ENCODE measurements around the gene TSPAN6. TPM values are rescaled to one million over a fixed set of nuclear protein-coding genes. Genes with fewer than 3 reads are reported as not detected.
A peak's percentile ranks its signal among the peaks of the same experiment; 100 is the strongest.

The TSPAN6 gene
- total RNA-seq, 2 donors from 2014 or later: 8.0 to 10.1 TPM

DNA sequence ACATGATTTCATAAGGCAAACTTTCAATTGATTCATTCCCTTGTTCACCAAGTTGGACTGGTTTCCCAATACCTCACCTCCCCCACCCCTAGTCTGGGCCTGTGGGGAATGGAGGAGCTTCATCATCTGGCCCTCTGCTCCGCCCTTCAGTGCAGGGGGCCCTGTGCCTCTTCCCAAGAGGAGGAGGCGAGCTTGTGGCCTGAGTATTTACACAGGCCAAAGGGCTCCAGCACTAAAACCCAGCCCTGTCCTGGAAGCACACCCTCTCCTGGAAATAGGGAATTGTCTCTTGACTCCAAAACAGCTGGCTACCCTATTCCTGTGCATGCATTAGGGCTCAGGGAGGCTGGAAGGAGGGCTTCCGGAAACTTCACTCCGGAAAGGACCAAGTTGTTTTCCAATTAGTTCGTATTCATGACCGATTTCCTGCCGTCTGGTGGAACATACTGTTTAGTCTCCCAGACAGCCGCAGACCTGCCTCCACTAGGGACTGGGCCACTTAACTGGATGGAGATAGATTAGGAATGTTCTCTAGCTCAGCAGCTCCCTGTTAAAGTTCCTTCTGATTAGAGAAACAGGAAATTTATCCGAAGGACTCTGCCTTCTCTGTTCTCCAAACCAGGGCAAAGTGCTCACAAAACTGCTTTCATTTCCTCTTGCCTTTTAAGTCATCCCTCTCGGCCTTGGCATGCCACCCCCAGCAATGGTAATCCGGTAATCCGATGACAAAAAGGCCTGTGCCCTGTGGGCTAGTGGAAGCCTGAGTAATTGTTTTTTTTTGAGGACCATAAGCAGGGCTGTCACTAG lies 13.1 kb upstream of the TSPAN6 start:
- DNase-seq: peak; percentile 65
- intact Hi-C loops (cut with DNase I): no loop called here

DNA sequence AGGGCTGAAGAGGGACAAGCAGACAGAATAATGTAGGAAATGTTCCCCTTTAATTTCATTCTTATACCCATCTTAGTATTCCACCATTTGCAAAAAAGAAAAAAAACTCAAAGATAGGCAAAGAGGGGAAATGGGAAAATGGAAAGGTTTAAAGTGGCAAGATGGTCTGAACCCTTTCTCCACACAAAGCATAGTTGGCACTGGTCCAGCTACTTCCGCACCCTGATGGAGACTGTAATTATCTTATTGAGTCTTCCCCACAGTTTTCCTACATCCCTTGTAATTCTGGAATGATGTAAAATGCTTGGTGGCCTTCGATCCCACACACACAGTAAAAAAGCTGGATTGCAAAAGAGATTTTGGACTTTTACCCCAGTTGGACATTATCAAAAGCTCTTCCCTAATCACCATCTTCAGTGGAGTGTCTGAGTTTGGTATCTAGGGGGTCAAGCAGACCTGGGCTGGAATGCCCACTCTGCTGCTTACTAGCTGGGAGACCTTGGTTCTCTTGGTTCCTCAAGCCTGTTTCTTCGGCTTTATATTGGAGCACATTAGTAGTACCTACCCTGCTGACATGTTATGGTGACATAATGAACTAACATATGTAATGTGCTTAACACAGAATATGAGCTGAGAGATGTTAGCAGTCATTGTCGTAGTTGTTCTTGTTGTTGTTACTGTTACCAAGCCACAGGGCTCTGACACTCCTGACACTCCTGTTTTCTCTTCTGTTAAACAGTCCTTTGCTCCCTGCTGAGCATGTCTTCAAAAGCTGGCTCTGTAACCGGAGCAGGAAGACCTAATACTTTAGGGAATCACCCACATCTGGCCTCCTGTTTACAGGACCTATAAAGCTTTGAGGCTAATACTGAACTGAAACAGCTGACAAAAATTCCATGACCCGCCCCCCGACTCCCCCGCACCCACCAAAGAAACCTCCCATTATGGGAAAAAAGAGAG lies 12.1 kb upstream of the TSPAN6 start:
- intact Hi-C loops (cut with DNase I): no loop called here
- peak; percentile 23 for DNase-seq
- peak; percentile 8 to 56 for ATAC-seq

More for the DNA sequence above, 13.1 kb upstream of the TSPAN6 start:
- peak; percentile 82 to 90 for ATAC-seq

DNA sequence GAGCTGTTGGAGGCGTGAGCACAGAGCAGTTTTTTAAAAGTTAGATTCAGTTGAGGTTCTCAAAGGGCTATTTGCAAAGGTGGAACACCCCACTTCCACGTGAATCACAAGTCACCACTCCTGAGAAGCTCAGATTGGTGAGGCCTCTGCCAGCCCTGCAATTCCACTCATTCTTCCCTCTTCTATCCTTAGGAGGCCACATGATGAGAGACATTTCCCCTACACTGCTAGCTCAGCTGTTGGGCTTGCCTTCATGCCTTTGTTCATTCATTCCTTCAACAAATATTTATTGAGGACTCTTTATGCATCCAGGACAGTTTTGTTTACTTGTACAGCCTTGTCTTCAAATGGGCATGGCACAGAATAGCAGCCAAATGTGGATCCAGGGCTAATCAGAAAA lies 11.1 kb upstream of the TSPAN6 start:
- DNase-seq (no peak), ATAC-seq (no peak)
- intact Hi-C loops (cut with DNase I): no loop called here

DNA sequence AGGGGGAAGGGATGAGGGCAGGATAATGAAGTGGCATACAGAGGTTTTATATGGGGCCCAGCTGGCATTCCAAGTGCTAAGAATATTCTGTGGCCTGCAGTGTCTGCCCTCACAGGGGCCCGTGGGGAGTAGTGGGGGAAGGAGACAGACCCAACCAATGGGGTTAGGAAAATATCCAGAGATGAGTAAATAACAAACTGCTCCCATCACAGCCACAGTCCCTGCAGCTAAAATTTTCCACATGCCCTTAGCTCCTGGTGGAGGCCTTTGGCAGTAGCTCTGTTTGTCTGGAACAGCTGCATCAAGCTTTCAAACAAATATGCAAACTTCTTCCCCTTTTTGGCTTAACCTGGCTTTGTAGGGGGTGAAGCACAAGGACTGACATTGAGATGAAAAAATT lies 10.5 kb upstream of the TSPAN6 start:
- ATAC-seq: peak in 1 of 2 donors; percentile 8
- no peak for DNase-seq
- intact Hi-C loops (cut with DNase I): no loop called here

DNA sequence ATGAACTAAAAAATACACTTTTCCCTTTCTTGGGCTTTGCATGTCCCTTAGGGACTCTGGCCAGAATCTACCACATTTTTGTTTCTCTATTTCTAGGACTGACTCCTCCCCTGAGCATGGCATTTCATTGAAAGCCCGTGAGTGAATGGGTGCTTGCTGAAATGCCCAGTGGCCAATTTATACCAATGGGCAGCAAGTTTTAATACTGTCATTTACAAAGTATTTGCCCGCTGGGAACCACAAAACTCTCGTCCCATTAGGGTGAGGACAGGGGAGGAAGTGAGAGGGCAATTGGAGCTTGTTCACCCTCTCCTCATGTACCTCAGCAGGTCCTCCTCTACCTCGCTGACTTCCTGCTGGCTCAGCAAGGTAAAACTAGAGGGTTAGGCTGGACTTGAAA lies 8.5 kb upstream of the TSPAN6 start:
- DNase-seq: no peak
- ATAC-seq: no peak
- intact Hi-C loops (cut with DNase I): no loop called here

DNA sequence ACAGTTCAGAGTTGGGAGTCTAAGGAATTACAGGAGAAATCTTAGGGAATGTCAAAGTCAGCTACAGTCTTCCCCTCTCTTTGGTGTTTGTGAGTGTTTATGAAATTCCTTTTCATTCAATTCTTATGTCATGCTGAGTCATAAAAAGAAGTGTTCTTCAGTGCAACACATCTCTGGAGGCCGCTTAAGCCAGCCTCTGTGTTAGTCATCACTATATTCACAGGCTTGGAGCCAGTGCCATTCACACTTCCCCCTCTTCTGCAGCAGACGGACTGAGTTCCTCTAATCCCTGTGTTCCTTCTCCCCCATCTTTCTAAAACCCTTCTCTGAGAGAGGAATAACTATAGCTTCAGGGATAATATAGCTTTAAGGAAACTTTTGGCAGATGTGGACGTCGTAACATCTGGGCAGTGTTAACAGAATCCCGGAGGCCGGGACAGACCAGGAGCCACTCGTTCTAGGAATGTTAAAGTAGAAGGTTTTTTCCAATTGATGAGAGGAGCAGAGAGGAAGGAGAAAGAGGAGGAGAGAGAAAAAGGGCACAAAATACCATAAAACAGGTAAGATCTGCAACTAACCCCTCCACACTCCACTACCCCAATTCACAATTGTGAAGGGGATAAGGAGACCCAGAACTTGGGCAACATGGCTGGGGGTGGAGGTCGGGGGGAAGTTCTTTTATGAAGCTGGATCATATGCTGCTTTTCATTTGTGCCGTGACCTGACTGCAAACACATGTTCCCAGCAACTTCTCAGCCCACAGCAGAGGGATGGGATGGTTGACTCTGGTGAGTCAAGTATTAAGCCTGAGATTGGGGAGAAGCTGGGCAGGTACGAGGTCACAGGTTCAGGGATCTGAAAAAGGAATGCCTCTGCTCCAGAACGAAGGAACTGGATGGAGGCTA lies 7.6 kb upstream of the TSPAN6 start, which contains the start of gene SRPX2:
SRPX2 (plus strand) TSS at position 244 of the 905 bp plus-strand sequence. CDS start 2,124 bp downstream, outside the sequence.
- DNase-seq (peak; percentile 47), ATAC-seq (peak; percentile 87 to 96)
- intact Hi-C loops (cut with DNase I): no loop called here

DNA sequence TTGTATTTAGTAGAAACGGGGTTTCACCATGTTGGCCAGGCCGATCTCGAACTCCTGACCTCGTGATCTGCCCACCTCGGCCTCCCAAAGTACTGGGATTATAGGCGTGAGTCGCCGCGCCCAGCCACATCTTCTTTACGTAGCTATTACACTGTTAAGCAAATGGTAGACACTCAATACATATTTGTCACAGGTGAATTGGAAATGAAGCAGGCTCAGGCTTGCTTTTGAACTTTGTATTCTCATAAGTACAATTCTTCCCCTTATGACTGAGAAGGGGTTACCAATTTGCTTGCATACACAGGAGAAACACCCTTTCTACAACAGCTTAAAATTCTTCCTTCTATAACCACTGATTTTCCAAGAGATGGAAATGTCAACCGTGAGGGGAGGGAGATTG lies 6.6 kb upstream of the TSPAN6 start:
- no peak for ATAC-seq
- intact Hi-C loops (cut with DNase I): no loop called here
- DNase-seq: no peak

DNA sequence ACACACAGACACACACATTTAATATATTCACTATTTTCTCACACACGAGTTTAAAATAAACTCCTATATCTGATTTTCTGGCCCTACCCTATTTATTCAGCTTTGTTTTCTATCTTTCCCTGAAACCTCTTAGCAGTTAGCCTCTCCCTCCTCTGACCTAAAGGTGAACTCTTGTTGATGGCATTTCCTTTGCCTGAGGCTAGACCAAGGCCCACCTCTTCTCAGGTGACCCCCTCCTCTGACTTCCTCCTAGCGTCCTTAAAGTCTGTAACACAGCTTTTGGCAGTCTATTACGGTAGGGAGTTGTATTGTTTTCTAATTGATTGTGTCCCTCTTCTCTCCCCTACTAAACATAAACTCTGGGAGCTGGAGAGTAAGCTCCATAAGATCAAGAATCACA lies 5.7 kb upstream of the TSPAN6 start:
- ATAC-seq (no peak), DNase-seq (no peak)
- intact Hi-C loops (cut with DNase I): no loop called here

DNA sequence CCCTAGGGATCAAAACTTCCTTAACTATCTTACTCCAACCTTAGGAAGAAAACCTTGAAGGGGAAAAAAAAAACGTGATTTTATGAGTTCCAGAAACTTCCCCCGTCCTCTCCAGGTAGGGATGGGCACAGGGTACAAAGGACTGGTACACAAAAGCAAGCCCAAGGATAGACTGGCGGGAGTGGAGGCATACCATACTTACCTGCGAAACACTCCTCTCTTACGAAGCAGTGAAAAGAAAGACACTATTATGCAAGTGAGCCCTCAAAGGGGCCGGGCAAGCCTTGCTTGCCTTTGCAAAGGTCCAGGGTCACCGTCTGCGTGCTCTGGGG lies 651 bp downstream of the TSPAN6 start:
- intact Hi-C loops (cut with DNase I): no loop called here
- peak in 1 of 2 donors; percentile 54 for ATAC-seq
- no peak for DNase-seq

DNA sequence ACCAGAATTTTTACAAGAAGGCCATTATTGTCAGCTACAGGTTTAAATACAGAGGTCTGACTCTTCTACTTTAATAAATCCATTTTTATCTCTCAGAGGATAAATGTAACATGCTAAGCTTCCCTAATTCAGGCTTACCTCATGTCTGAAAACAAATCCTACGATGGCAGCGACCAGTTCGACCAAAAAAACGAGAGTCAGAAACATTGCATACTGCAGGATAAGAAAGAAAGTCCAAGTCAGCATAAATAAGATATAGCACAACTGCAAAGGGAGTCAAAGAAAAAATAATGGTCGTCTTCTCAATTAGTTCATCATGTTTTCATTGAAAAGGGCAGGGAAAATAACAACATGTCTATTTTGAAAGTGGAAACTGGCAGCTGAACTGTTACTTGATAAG lies 1.6 kb downstream of the TSPAN6 start:
- no peak for ATAC-seq
- intact Hi-C loops (cut with DNase I): no loop called here

DNA sequence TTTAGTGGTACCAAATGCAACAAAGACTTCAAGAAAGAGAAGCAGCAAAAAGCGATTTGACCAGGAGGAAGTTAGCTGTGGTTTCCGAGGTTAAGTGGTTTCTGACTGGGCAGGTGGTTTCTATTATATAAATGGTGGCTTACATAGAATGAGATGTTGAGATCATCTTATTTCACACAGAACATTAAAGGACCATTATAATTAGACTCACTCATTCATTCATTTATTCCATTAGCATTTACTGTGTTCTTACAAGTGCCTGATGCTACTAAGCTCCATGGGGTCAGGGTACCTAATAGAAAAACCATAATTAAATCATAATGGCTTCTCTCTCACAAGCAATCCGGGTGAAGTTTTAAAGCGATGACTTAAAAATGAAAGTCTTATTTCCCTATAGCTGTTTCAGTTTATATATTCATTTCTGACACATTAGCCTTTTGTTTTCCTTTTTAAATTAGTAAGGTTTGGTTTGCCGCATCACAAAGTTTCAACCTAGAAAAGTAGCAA lies 10.6 kb downstream of the TSPAN6 start:
- no peak for ATAC-seq
- intact Hi-C loops (cut with DNase I): no loop called here

More for the DNA sequence above, 1.6 kb downstream of the TSPAN6 start:
- DNase-seq: no peak

DNA sequence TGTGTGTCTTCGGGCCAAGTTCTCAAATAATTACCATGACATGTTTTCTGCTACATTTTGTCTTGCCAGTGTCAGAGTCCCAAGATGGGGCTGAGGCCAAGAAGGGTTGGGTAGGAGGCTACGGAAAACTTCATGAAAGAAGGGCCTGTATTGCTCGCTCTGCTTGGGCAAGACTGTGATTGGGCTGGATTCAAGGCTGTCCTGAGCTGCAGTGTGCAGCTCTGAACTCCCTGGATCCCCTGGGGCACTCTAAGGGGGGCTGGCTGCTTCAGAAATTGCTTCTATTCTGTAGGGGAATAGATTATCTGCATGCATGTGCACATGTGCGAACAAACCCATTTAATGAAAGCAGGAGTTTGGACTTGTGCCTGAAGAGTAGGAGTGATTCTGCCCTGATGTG lies 13.6 kb downstream of the TSPAN6 start:
- DNase-seq (no peak), ATAC-seq (peak in 1 of 2 donors; percentile 30)
- intact Hi-C loops (cut with DNase I): no loop called here

More for the DNA sequence above, 10.6 kb downstream of the TSPAN6 start:
- DNase-seq: no peak

DNA sequence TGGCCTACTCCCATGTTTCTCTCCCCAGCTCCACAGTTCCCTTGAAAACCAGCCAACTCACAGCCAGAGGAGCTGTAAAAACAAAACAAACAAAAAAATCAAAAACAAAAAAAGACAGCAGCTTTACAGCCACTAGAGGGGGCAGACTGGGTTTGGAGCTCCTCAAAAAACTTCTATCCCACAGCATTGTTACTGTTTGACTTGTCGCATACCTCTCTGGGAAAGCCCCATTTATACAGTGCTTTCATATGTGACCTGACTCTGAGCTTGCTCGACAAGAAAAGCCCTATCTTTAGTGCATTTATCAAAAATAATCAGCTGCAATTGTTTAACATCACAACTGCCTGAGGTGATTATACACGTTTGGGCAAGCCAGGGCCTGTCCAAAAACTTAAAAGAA lies 21.6 kb downstream of the TSPAN6 start:
- ATAC-seq: no peak
- DNase-seq: no peak
- intact Hi-C loops (cut with DNase I): no loop called here

DNA sequence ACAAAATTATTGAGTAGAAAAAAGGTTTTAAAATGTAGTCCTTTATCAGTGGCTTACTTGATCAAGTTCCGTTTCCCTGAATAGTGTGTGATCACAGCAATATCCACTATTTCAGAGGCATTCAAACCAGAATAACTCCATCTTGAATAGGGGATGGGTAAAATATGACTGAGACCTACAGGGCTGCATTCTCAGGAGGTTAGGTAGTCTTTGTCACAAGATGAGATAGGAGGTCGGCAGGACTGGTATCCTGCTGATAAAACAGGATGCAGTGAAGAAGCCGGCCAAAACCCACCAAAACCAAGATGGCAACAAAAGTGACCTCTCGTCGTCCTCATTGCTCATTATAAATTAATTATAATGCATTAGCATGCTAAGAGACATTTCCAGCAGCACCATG lies 24.7 kb downstream of the TSPAN6 start:
- intact Hi-C loops (cut with DNase I): no loop called here
- no peak for ATAC-seq
- no peak for DNase-seq

DNA sequence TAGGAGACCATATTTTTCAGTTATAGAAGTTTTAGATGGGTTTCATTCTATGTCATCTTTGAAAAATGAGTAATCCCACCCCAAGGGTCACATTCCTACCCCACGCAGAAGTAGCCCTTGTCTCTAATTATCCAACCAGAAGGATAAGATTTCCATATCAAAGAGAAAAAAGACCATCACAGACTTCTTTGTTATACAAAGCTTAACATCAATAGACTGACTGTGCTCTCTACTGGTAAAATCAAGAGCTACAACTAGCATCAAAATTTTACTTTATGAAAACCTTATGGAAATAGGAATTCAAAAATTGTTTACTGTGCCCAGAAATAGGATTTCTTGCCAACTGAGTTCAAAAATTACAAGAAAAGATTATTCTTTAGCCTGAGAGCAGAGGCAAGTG lies 27.0 kb downstream of the TSPAN6 start:
- intact Hi-C loops (cut with DNase I): no loop called here
- no peak for DNase-seq
- ATAC-seq: no peak

DNA sequence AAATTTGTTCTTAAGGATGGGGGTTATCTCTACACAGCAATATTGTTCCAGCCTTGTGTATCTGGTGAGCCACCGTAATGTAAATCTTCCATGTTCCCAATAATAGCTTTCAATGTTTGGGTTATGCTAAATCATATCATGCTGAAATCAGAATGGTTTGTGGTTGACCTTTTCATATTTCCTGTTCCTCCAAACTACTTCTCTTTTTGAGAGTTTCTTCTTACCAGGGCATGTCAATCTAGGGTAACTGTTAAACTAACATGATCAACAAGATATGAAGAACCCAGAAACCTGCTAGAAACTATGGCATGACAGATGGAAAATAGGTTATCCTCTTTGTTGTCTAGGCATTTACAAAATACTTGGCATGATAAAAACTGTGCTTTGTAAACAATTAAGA lies 29.9 kb downstream of the TSPAN6 start:
- intact Hi-C loops (cut with DNase I): no loop called here
- DNase-seq: no peak

DNA sequence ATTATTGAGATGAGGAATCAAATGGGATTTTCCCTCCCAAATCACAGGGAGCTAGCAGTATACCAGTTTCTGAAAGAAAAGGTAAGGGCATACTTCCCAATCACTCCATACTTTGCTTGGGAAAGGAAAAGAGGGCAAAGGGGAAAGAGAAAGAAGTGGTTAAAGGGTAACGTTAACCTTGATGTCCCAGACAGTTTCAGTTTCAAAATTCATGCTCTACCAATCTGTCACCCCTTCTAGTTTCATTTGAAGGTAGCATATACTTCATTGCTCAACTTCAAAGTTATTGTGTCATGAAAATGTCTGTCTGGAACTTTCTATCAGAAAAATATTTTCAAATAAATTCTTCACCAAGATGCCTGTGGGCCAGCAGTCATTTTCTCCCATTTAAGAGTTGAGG lies 35.8 kb downstream of the TSPAN6 start:
- intact Hi-C loops (cut with DNase I): no loop called here
- ATAC-seq: no peak

More for the DNA sequence above, 29.9 kb downstream of the TSPAN6 start:
- no peak for ATAC-seq

DNA sequence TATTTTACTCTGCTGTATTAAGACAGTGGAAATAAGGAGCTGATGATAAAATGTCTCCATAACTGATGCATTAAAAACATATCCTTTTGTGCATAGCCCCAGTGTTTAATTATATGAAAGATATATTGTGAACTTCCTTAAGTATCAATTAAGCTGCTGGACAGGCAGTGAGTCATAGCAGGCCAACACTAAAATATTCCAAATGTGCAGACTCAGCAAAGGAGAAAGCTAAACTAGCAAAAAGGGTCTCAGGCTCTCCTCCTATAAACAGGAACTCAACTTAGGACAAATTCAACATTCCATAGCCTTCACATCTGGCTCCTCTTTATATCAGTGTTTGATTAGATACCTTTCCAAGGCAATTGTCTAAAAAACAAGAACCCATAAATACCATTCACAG lies 36.3 kb downstream of the TSPAN6 start:
- no peak for ATAC-seq
- intact Hi-C loops (cut with DNase I): no loop called here
- DNase-seq: no peak

More for the DNA sequence above, 35.8 kb downstream of the TSPAN6 start:
- DNase-seq: no peak

DNA sequence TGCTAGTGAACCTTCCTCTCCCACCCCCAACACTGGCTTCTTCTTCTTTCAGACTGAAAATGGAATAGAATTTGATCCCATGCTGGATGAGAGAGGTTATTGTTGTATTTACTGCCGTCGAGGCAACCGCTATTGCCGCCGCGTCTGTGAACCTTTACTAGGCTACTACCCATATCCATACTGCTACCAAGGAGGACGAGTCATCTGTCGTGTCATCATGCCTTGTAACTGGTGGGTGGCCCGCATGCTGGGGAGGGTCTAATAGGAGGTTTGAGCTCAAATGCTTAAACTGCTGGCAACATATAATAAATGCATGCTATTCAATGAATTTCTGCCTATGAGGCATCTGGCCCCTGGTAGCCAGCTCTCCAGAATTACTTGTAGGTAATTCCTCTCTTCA lies 37.1 kb downstream of the TSPAN6 start:
- DNase-seq: no peak
- intact Hi-C loops (cut with DNase I): no loop called here
- ATAC-seq: no peak
